NB4 (cell line): ENCODE results near the gene SLC22A23.

Experiments used
- CTCF ChIP-seq: IDR thresholded peaks from one replicate; pipeline ENCODE4 v1.5.1; 2012; ENCODE audit warnings: low read depth, low read length
- MAX ChIP-seq: IDR thresholded peaks from 2 replicates; pipeline ENCODE4 v1.6.1; 2011; ENCODE audit warnings: low read depth, low read length
- POLR2A ChIP-seq: IDR thresholded peaks from 2 replicates; pipeline ENCODE4 v1.6.1; 2011; ENCODE audit warnings: mild to moderate bottlenecking; ENCODE audit not compliant: insufficient read length; ENCODE audit errors: extremely low read depth

GRCh38 chr6:3252861-3253596, 203.8 kb downstream of the SLC22A23 start:
- TF ChIP-seq CTCF (no peak), MAX (no peak), POLR2A (no peak)
